SIG-M5 (cell line): ENCODE data around the gene EHD2.

Source experiments
- DNase-seq: peaks from one replicate; lab custom pipeline; 2025; lab: John Stamatoyannopoulos, UW

EHD2 gene

DNA sequence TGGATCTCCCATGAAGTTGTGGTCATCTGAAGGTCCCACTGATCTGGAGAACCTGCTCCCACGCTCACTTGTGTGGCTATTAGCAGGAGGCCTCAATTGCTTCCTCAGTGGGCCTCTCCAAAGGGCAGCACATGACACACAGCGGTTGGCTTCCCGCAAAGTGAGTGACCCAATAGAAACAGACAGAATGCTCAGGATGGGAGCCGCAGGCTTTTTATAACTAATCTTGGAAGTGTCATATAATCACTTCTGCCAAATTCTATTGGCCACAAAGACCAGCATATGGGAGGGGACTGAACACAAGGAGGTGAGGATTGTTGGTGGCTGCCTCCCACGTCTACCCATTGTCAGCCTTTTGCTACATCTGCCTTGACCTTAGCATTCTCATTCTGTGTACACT lies 22.1 kb upstream of the EHD2 start:
- no peak for DNase-seq

DNA sequence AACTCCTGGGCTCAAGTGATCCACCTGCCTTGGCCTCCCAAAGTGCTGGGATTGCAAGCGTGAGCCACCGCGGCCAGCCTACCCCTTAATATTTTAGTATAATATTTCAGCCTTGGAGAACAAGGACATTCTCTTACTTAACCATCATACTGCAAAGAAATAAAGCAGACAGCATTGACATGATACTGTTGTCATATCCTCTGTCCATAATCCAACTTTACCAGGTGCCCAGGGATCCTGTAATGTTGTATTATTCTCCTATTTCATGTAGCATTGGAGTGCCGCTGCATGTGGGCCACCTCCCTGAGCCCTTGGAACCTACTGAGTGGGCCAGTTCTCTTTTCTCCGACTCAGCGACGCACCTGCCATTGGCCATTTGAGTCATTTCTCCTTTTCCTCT lies 21.4 kb upstream of the EHD2 start:
- DNase-seq: no peak

DNA sequence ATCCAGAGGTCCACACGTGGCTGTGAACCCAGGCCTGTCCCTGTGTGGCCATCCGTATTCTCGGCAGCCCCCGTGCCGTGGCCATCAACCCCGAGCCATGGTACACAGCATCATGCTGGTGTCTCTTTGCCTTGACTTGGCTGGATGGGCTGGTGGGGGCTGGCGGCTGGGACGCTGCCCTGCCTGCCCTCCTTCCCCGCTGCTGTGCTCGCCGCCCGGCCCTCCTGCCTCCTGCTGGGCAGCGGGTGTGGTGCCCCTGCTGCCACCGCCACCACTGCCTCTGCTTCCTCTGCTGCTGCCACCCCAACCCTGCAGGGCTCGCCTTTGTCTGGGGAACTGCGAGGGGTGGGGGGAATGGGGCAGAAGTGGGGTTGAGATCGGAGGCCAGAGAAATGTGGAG lies 19.7 kb upstream of the EHD2 start:
- DNase-seq: no peak

DNA sequence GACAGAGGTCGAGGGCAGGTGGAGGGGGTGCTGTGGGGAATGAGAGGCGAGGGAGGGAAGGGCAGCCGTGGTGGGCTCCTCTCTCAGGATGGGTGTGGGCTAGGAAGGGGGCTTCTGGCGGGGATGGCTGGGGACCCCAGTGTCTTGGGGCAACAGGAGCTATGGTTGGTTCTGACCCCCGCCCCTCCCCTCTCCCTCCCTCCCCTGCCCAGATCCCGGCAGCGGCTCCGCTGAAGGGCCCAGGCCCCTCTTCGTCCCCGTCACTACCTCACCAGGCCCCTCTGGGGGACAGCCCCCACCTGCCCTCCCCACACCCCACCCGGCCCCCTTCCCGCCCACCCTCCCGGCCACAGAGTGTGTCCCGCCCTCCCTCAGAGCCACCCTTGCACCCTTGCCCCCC lies 19.3 kb upstream of the EHD2 start:
- DNase-seq: no peak

DNA sequence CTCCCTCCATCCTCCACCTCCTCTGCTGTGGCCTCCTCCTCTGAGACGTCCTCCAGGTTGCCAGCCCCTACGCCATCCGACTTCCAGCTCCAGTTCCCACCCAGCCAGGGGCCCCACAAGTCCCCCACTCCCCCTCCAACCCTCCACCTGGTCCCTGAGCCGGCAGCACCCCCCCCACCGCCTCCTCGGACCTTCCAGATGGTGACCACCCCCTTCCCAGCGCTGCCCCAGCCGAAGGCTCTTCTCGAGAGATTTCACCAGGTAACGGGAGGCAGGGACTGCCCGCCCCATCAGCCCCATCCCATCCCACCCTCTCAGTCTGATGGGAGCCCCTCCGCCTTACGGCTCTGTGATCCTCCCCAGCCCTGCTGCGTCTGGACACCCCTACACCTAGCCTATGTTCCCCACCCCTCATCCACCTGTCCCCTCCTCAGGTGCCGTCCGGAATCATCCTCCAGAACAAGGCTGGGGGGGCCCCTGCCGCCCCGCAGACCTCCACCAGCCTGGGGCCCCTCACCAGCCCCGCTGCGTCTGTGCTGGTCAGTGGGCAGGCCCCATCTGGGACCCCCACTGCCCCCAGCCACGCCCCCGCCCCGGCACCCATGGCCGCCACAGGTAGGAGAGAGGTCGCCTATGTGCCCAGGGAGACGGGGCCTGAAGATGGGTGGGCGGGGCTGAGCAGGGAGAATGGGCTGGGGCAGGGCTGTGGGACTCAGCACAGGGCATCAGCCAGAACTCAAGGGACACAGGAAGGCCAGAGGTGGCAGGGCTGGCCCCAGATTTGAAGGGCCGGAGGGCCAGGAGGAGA lies 18.6 kb upstream of the EHD2 start:
- no peak for DNase-seq

DNA sequence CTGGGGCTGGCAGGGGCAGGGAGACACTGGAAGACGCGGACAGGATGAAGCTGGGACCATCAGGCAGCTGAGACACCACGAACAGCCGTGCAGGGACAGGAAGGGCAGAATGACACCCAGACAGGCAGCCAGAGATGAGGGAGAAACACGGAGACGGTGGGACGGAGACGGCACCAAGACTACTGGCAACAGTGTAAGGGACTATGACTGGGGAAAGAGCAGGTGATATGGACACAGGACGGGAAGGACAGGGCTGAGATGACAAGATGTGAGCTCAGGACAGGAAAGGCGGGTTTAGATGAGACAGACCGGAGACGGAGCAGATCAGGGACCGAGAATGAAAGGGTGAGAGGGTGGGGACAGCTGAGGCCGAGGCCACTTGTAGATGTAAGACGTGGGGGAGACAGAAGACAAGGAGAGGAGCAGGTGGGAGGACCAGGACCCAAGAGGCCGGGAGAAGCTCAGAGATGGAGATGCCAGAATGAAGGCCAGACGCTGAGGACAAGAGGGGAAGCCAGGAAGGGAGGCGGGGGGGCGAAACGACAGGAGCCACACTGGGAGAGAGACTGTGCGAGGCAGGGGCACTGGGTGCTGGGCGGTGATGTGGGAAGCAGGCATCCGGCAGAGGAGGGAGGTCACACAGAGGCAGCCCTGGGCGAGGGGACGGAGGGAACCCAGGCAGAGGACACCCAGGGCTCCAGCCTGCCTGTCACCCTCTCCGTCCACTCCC lies 17.5 kb upstream of the EHD2 start:
- DNase-seq: no peak

DNA sequence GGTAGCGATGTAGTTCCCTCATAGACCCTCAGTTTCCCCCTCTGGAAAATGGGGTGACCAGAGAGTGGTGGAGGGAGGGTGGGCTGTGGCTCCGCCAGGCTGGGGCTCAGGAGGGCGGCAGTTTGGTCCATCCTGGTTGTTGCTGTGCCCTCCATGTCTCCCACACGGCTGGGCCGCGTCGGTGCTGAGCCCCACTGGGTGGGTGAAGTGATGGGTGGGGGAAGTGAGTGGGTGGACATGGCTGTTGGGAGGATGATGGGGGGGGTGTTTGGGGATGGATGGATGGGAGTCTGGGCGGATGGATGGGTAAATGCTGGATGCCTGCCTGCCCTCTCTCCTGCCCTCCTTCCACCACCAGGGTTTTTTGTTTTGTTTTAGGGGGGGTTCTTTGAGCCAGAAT lies 16.6 kb upstream of the EHD2 start:
- DNase-seq: no peak

DNA sequence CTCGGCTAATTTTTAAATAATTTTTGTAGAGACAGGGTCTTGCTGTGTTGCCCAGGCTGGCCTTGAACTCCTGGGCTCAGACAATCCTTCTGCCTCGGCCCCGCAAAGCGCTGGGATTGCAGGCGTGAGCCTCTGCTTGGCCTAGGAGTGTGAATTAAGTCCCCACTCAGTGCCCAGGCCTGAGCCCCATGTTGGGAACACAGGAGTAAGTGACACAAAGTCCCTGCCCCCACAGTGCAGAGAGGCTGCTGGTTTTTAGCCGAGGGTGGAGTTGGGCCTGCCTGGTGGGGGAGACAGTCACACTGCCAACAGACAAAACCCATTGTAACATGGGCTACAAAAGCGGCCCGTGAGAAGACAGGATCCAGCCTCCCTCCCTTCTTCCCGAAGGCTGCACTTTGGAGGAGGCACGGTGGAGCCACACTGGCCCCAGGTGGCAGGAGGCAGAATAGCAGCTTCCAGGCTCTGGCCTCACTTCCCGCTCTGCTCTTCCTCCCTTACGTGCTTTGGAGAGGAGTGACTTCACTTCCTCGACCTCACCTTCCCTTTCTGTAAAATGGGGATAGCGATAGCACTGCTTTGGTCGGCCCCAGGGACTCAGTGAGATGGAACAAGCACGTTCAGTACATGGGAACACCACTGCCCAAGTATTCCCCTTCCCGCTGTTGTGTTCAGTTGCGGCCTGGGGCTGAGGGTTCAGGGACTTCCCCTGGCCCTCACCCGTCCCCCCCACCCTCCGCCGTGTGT lies 15.2 kb upstream of the EHD2 start:
- DNase-seq: no peak

DNA sequence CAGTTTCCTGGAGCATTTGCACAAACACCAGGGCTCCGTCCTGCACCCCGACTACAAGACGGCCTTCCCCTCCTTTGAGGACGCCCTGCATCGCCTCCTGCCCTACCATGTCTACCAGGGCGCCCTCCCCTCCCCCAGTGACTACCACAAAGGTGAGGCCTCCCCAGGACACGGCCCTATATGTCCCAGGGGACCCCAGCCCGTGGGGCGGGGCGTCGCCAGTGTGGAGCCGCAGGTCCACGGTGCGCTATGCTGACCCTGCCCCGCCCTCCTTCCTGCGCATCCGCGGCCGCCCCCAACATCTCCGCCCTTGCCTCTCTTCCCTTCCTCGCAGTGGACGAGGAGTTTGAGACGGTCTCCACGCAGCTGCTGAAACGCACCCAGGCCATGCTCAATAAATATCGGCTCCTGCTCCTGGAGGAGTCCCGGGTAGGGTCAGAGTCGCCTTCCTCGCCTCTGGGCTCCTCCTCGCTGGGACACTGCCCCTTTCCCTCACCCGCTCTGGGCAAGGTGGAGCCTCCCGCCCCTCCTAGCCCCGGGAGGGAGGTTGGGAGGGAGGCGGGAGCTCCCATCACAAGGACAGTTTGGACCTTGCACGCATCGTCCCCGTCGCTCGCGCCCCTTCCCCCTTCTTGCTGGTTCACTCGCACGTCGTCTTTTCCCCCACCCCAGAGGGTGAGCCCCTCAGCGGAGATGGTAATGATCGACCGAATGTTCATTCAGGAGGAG lies 14.4 kb upstream of the EHD2 start:
- no peak for DNase-seq

DNA sequence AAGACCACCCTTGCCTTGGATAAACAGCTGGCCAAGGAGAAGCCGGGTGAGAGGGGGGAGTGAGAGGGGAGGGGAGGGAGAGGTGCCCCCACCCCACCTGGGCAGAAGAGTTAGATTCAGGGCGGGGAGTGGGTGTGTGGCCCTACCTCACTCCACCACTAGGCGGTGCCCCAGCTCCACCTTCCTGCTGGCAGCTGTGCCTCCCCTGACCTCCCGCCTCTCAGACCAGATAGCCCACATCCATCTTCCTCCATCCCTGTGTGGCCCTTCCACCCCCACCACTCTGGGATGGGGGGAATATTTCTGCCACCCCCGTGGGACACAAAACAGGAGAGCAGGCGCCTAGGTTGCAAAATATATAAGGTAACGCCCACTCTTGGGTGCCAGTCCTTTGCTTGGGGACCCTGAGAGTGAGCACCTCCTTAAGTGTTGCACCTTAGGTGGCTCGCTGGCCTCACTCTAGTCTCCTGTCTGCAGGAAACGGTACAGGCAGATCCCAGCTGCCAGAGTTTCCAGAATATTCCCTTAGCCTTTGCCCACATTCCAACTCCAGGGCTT lies 13.8 kb upstream of the EHD2 start:
- no peak for DNase-seq

DNA sequence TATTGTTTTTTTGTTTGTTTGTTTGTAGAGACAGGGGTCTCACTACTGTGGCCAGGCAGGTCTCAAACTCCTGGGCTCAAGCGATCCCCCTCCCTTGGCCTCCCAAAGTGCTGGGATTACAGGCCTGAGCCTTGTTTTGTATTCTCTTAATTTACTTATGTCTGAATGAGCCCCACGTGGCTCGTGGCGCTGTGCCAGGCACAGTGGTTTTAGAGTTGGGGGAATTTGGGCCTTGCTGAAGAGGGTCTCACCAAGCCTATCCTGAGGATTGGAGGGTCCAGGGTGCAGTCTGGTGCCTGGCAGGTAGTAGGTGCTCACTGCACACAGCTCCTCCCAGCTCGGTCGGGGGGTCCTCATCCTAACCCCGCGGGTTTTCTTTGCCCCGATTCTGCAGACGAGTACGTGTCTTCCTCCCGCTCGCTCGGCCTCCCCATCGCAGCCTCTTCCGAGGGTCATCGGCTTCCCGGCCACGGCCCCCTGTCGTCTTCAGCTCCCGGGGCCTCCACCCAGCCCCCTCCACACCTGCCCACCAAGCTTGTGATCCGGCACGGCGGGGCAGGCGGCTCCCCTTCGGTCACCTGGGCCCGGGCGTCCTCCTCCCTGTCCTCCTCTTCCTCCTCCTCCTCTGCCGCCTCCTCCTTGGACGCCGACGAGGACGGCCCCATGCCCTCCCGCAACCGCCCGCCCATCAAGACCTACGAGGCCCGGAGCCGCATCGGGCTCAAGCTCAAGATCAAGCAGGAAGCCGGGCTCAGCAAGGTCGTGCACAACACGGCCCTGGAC lies 12.1 kb upstream of the EHD2 start:
- DNase-seq: no peak

DNA sequence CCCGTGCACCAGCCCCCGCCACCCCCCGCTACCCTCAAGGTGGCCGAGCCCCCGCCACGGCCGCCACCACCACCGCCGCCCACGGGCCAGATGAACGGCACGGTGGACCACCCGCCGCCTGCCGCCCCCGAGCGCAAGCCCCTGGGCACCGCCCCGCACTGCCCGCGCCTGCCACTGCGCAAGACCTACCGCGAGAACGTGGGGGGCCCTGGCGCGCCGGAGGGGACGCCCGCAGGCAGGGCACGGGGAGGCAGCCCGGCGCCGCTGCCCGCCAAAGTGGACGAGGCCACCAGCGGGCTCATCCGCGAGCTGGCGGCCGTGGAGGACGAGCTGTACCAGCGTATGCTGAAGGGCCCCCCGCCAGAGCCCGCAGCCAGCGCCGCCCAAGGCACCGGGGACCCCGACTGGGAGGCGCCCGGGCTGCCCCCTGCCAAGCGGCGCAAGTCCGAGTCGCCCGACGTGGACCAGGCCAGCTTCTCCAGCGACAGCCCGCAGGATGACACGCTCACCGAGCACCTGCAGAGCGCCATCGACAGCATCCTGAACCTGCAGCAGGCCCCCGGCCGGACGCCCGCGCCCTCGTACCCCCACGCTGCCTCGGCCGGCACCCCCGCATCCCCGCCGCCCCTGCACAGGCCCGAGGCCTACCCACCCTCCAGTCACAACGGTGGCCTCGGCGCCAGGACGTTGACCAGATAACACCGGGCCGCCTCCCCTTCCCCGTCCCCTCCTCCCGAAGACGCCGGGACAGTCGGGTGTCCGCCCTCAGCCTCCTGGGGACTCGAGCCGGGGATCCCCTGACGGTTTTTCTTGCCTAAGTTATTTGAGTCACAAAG lies 11.3 kb upstream of the EHD2 start:
- DNase-seq: no peak

DNA sequence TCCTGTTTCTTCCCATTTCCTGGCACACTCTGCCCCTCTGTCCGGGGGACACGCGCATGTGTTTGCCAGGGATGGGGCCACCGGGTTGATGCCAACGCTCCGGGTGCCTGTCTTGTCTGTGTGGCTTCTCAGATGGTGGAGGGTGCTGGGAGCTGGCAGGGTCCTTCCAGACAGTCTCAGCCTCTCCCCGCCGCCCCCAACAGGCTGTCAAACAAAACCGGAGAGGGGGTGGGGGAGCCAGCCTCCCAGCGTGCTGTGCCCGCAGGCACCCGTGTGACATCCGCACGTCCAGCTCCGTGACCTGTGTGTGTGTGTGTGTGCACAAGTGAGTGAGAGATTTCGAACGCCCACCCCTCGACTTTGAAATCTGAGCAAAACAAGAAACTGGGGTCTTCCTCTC lies 10.6 kb upstream of the EHD2 start:
- DNase-seq: no peak

DNA sequence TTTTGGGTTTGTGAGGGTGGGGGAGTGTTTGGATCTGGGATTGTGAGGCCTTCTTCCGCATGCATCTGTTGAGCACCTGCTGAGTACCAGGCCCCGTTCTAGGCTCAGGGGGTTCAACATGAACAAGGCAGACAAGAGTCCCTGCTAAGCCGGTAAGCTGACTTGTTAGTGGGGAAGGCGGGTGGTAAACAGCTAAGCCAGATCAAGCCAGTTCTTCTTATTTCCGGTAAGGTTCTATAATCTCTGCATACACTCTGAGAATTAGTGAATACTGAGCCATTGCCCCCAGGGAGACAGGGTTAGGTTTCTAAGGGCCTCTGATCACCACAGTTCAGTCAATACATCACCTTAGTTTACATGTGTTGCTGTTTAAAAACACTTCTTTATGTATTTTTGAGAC lies 9.9 kb upstream of the EHD2 start:
- no peak for DNase-seq

DNA sequence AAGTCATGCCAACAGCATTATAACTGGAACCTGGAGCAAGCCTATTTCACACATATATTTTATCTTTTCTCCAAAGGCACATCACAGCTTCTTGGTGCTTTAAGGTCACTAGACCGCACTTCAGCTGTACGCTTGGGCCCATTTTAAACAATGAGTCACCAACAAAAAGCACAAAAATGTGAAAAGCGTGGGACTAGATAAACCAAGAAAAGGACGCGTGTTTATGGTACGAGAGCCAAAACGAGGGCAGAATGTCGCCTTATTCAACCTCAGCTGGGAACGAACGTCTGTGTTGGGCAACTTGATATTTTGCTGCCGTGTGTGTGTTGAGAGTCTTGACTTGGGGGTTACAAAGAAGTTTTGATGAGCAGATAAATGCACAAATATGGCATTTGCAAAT lies 9.2 kb upstream of the EHD2 start:
- no peak for DNase-seq

DNA sequence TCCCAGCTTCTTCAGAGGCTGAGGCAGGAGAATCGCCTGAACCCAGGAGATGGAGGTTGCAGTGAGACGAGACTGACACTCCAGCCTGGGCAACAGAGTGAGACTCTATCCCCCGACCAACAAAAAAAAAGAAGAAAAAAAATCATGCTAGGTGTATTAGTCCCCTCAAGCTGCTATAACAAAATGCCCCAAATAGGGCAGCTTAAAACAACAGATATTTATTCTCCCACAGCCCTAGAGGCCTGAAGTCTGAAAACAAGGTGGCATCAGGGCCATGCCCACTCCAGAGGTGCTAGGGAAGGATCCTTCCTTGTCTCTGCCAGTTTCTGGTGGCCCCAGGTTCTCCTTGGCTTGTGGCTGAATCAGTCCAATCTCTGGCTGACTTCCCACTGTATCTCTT lies 8.6 kb upstream of the EHD2 start:
- DNase-seq: no peak

DNA sequence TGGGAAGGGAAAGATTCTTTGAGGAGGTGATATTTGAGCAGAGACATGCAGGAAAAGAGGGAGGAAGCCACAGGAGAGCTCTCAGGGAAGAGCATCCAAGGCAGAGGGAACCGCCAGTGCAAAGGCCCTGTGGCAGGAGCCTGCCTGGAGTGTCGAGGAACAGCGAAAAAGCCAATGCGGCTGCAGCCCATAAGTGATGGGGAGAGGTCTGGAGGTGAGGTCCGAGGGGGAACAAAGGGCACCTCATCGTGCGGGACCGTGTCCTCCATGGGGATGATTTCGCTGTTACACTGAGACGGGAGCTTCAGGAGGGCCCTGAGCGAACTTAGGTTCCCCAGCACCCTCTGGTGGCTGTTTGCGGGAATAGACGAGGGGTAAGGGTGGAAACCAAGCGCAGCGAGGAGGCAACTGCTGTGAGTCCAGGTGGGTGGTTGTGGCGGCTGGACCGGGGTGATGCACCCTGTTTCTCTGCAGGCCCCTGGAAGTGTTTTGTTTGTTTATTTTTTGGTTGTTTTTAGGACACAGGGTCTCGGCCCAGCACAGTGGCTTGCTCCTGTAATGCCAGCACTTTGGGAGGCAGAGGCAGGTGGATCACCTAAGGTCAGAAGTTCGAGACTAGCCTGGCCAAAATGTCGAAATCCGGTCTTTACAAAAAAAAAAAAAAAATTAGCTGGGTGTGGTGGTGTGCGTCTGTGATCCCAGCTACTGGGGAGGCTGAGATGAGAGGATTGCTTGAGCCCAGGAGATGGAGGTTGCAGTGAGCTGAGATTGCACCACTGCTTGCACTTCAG lies 5.9 kb upstream of the EHD2 start:
- no peak for DNase-seq

DNA sequence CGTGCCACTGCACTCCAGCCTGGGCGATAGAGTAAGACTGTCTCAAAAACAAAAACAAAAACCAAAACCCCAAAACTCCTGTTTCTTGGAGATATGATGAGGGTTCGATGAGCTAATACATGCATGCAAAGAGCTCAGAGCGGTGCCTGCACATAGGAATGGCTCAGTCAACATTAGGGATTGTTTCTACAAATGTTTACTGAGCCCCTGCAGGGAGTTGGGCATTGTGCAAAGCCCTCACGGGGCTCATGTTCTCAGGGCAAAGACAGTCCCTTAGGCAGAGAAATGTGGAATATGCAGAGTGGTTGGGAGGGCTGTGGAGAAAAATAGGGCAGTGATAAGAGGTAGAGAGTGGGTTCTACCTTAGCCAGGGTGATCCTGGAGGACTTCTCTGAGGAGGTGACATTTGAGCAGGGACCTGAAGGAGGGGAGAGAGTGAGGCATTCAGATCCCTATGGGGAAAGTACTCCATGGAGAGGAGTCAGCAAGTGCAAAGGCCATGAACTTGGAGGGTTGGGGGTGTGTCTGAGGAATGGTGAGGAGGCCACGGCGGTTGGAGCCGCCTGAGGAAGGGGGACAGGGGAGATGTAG lies 1.5 kb upstream of the EHD2 start:
- DNase-seq: no peak

DNA sequence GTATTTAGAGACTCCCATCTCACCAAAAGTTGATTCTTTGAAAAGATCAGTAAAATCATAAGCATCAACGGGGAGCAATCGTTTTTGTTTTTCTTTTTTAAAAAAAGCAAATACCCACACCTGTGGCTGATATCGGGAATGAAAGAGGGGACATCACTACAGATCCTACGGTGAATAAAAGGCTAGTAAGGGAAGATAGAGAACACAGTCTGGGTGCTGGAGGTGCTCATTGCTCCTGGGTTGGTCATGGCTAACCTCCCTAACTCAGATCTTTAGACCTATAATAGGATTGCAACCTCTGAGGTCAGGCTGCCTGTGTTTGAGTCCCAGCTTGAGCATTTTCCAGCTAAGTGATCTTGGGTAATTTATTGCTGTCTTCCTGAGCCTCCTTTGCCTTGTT lies 1.1 kb downstream of the EHD2 start:
- DNase-seq: no peak
